Neural cell (in vitro differentiated cells): ENCODE measurements around the gene KLK10.

Source experiments
- EP300 ChIP-seq: fragments of 450-650 bp; conservative IDR thresholded peaks from 2 replicates; pipeline ENCODE4 v1.6.1; 2014; ENCODE audit warnings: antibody characterized with exemption, mild to moderate bottlenecking, moderate library complexity; ENCODE audit not compliant: poor library complexity, severe bottlenecking
- EZH2 ChIP-seq: fragments of 200-600, 300-800 bp; shearing (Covaris generic), sonication (generic); IDR thresholded peaks from 2 replicates; pipeline ENCODE4 v1.6.1; 2014; ENCODE audit warnings: antibody characterized with exemption, low read length, borderline replicate concordance, mild to moderate bottlenecking; ENCODE audit not compliant: insufficient read depth, poor library complexity, severe bottlenecking
- MXI1 ChIP-seq: fragments of 450-650 bp; conservative IDR thresholded peaks from 2 replicates; pipeline ENCODE4 v1.6.1; 2014; ENCODE audit warnings: antibody characterized with exemption, mild to moderate bottlenecking; ENCODE audit not compliant: poor library complexity, severe bottlenecking
- TAF1 ChIP-seq: IDR thresholded peaks from 2 replicates; pipeline ENCODE4 v1.6.1; 2012; ENCODE audit warnings: low read depth
- TF ChIP-seq, protein P1 (sequence below): fragments of 450-650 bp; IDR thresholded peaks from 2 replicates; pipeline ENCODE4 v1.5.1; 2014; ENCODE audit warnings: antibody characterized with exemption, mild to moderate bottlenecking, moderate library complexity; ENCODE audit not compliant: poor library complexity, severe bottlenecking
- TF ChIP-seq, protein P2 (sequence below): IDR thresholded peaks from 2 replicates; pipeline ENCODE4 v1.6.1; 2012; ENCODE audit warnings: borderline replicate concordance

DNA sequence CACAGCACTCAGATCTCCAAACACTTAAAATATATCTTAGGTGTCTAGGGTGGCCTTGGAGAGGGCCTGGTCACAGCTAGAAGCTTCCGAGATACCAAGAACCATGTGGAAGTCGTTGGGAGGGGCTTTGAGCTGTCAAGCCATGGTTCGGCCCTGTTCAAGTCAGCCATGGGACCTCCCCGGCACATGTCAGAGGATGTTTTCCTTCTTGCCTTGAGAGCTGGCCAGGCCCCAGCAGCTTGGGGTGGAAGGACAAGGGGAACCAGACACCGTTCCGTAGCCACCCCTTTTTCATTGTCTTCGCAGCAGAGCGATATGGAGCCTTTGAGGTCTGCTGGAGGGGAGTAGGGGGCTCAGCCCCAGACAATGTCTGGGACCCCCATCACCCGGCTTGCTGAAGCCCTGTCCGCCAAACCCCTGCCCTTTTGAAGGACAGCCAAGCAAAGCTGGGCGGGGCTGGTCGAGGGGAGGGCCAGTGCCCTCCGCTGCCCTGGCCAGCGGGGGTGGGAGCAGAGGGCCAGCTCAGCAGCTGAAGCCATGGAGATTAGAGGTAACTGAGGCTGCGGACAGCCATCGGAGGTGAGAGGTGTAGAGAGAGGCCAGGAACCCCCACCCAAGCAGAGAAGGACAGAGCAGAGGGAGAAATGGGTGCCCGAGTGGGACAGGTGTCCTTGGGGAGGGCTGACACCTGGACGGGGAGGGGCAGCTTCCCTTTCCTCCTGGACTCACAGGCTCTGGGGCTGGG, 6.5 kb upstream of the KLK10 start:
- TF ChIP-seq EZH2 (no peak), EP300 (no peak), TAF1 (no peak), MXI1 (no peak)
- TF ChIP-seq, protein P1, sequence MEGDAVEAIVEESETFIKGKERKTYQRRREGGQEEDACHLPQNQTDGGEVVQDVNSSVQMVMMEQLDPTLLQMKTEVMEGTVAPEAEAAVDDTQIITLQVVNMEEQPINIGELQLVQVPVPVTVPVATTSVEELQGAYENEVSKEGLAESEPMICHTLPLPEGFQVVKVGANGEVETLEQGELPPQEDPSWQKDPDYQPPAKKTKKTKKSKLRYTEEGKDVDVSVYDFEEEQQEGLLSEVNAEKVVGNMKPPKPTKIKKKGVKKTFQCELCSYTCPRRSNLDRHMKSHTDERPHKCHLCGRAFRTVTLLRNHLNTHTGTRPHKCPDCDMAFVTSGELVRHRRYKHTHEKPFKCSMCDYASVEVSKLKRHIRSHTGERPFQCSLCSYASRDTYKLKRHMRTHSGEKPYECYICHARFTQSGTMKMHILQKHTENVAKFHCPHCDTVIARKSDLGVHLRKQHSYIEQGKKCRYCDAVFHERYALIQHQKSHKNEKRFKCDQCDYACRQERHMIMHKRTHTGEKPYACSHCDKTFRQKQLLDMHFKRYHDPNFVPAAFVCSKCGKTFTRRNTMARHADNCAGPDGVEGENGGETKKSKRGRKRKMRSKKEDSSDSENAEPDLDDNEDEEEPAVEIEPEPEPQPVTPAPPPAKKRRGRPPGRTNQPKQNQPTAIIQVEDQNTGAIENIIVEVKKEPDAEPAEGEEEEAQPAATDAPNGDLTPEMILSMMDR: no peak
- TF ChIP-seq, protein P2, sequence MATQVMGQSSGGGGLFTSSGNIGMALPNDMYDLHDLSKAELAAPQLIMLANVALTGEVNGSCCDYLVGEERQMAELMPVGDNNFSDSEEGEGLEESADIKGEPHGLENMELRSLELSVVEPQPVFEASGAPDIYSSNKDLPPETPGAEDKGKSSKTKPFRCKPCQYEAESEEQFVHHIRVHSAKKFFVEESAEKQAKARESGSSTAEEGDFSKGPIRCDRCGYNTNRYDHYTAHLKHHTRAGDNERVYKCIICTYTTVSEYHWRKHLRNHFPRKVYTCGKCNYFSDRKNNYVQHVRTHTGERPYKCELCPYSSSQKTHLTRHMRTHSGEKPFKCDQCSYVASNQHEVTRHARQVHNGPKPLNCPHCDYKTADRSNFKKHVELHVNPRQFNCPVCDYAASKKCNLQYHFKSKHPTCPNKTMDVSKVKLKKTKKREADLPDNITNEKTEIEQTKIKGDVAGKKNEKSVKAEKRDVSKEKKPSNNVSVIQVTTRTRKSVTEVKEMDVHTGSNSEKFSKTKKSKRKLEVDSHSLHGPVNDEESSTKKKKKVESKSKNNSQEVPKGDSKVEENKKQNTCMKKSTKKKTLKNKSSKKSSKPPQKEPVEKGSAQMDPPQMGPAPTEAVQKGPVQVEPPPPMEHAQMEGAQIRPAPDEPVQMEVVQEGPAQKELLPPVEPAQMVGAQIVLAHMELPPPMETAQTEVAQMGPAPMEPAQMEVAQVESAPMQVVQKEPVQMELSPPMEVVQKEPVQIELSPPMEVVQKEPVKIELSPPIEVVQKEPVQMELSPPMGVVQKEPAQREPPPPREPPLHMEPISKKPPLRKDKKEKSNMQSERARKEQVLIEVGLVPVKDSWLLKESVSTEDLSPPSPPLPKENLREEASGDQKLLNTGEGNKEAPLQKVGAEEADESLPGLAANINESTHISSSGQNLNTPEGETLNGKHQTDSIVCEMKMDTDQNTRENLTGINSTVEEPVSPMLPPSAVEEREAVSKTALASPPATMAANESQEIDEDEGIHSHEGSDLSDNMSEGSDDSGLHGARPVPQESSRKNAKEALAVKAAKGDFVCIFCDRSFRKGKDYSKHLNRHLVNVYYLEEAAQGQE: no peak
